BJ (cell line): ENCODE measurements around the gene MBD4. TPM values are rescaled to one million over a fixed set of nuclear protein-coding genes. Genes with fewer than 3 reads are reported as not detected.

Experiments used
- CTCF ChIA-PET: fragments of 350-600 bp; formaldehyde crosslinking; extraction: SDS; loops from one replicate; lab custom pipeline; 2021; ENCODE audit warnings: antibody characterized with exemption, inconsistent platforms; lab: Yijun Ruan, JAX
- POLR2A ChIA-PET: fragments of 300-600 bp; sonication (Branson Sonifier 250); formaldehyde crosslinking; extraction: SDS; loops from one replicate; lab custom pipeline; 2021; ENCODE audit warnings: antibody characterized with exemption; lab: Charles Lee
- DNase-seq: peaks from one replicate; pipeline ENCODE4 v3.0.0-alpha.2; 2011; ENCODE audit warnings: low read depth
- H3K27me3 ChIP-seq: 2 replicates; pipeline ENCODE4 v1.6.0; 2011; ENCODE audit warnings: low read length; ENCODE audit not compliant: control insufficient read depth, insufficient read depth
- H3K36me3 ChIP-seq: 2 replicates; pipeline ENCODE4 v1.5.1; 2011; ENCODE audit warnings: low read length; ENCODE audit not compliant: control insufficient read depth, insufficient read depth
- H3K4me3 ChIP-seq: 2 replicates; pipeline ENCODE4 v1.5.1; 2011; ENCODE audit warnings: low read depth, mild to moderate bottlenecking, control low read depth, low read length
- CTCF ChIP-seq: IDR thresholded peaks from 2 replicates; pipeline ENCODE4 v1.5.1; 2011; ENCODE audit warnings: low read depth, mild to moderate bottlenecking, control low read depth, inconsistent platforms, low read length, moderate library complexity; ENCODE audit not compliant: insufficient read depth
- polyA plus RNA-seq: library from polyadenylated mRNA; depleted of rRNA; stranded (reverse); fragments of >200 nt; gene quantifications from 2 replicates; pipeline ENCODE4 v1.2.3, GENCODE V29; 2011

The MBD4 gene
- polyA plus RNA-seq, 1 experiment, result 17.5 TPM

DNA sequence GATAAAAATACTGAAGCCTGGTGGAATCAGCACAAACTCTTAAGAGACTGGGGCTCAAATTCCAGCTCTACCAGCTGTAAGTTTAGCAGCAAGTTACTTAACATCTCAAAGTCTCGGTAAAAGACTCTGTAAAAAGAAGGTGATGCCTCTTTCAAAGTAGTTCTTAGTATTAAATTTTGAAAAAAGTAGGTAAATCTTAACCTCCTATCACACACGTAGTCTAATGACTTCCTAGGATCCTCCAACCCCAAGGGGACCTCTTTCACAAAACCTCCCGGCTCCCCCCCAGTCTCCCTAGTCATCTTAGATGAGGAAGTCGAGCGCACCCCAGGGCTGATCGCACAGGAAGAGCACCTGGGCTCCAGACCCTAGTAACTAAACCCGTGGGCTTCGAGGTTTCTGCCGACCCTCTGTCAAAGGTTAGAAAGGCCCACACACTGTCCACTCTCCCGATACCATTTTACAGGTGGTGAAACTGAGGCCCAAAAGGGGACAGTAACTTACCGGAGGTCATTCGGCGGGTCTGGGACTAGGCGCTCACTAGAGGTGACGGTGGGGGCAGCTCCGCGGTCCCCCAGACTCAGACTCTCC is 427 bp downstream of the MBD4 start:
- ChIA-PET CTCF (interaction anchor here (0.6 to 3.0 kb wide), 5 partner anchors 25 to 495 kb away, joined by 3 to 8 read pairs (median 3); no protein-coding TSS in a partner anchor), POLR2A (interaction anchor here (0.6 kb wide), 1 partner anchor 12 kb away, joined by 6 read pairs; no protein-coding TSS in a partner anchor)
- H3K4me3 ChIP-seq, result peak overlapping the region; percentile 94
- DNase-seq, result no peak
- peaks cover 2% of the 10 kb centered on the region; the same call in 1 of the 2 replicates for H3K36me3 ChIP-seq
- TF ChIP-seq CTCF, result no peak
- H3K27me3 ChIP-seq, result no peaks in the 10 kb centered on the region

GRCh38 chr3:129435367-129435766 is 4.4 kb downstream of the MBD4 start:
- no peak for DNase-seq
- CTCF ChIA-PET, result interaction anchor here (0.8 to 1.0 kb wide), 2 partner anchors 15 to 120 kb away, joined by 3 read pairs; no protein-coding TSS in a partner anchor
- H3K4me3 ChIP-seq, result no peak overlapping the region
- H3K27me3 ChIP-seq, result no peaks in the 10 kb centered on the region
- H3K36me3 ChIP-seq, result peaks cover 12% of the 10 kb centered on the region
- POLR2A ChIA-PET, result no interaction called here
- no peak for TF ChIP-seq CTCF

DNA sequence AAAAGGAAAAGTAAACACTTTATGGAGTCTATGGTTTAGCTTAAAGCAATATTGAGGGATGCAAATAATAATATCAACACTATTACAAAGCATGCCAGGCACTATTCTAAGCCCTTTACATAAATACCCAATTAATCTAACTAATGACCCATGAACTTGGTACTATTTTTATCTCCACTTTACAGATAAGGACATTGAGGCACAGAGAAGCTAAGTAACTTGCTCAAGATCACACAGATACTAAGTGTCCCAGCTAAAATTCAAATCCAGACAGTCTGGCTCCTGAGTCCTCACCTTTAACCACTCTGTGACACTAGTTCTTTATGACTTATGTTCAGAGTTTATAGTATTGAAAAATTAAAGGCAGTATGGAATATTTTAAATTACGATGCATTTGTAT is 5.6 kb downstream of the MBD4 start:
- peaks cover 14% of the 10 kb centered on the region for H3K36me3 ChIP-seq
- no peak for TF ChIP-seq CTCF
- DNase-seq, result no peak
- no peak overlapping the region for H3K4me3 ChIP-seq
- no peaks in the 10 kb centered on the region for H3K27me3 ChIP-seq
- POLR2A ChIA-PET, result no interaction called here
- CTCF ChIA-PET, result no interaction called here

DNA sequence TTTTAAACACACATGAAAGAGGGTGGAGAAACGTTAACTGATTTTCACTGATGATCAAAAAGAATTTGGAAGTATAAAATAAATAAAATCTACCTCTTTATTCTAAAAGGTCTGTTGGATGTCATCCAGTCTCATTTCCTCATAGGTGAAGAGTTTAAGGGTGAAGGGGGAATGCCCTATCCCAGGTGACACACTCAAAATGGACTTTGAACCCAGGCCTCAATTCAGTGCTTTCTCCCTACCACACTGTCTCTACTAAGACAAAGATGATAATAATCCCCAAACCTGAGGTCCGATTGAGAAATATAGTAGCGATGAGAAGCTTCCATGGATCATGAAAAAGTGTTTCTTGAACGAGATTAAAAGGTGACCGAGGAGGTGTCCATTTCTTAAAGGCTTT is 6.2 kb downstream of the MBD4 start:
- H3K36me3 ChIP-seq, result peaks cover 14% of the 10 kb centered on the region
- ChIA-PET CTCF (no interaction called here), POLR2A (no interaction called here)

GRCh38 chr3:129432671-129433070 is 7.1 kb downstream of the MBD4 start:
- POLR2A ChIA-PET, result no interaction called here

More for the DNA sequence above, 6.2 kb downstream of the MBD4 start:
- DNase-seq, result no peak
- Histone ChIP-seq H3K4me3 (no peak overlapping the region), H3K27me3 (no peaks in the 10 kb centered on the region)
- no peak for TF ChIP-seq CTCF

More at GRCh38 chr3:129432671-129433070, 7.1 kb downstream of the MBD4 start:
- peaks cover 14% of the 10 kb centered on the region for H3K36me3 ChIP-seq
- no peak for TF ChIP-seq CTCF
- CTCF ChIA-PET, result no interaction called here
- no peak overlapping the region for H3K4me3 ChIP-seq
- DNase-seq, result no peak
- no peaks in the 10 kb centered on the region for H3K27me3 ChIP-seq
